ENCODE data around the gene FRMD3. TPM values are rescaled to one million over a fixed set of nuclear protein-coding genes. Genes with fewer than 3 reads are reported as not detected.
A peak's percentile ranks its signal among the peaks of the same experiment; 100 is the strongest.

FRMD3 gene
- total RNA-seq, 1 experiment from 2014 or later: 14.5 TPM

DNA sequence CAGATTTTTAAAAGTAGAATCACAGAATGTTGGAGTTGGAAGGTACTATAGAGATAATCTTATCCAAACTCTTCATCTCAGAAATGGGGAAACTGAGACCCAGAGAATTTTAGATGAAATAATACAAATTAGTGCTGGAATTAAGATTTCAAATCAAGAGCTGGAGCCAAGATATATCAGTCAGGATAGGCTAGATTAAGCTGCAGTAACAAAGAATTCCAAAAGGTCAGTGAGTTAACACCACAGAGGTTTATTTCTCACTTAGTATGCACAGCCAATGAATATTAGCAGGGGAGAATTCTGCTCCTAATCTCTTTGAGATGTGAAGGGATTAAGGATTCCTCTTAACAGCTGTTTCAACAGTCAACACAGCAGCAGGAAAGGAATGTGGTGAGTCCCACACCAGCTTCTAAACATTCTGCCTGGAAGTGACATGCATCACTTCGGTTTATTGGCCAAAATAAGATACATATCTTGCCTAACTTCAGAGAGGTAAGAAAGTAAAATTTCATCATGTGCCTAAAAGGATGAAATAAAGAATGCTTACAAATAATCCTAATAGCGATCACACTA, 136.8 kb downstream of the FRMD3 start:
- H3K9me3 ChIP-seq (ENCODE audit: control insufficient read depth, insufficient read depth, low read depth, low read length): no peaks in the 10 kb centered on the region
- H3K36me3 ChIP-seq (ENCODE audit: control insufficient read depth, insufficient read depth, low read length): no peaks in the 10 kb centered on the region
- no peak overlapping the region for H3K4me3 ChIP-seq (ENCODE audit: low read depth in 2 of 2, low read length in 2 of 2)
- H3K4me1 ChIP-seq (ENCODE audit: control insufficient read depth, insufficient read depth, low read length): peaks cover 23% of the 10 kb centered on the region
- H3K27ac ChIP-seq (ENCODE audit: low read length): peak overlapping the region; percentile 12; the same call in 1 of the 2 replicates
- H3K27me3 ChIP-seq (ENCODE audit: control insufficient read depth, insufficient read depth, low read length): no peaks in the 10 kb centered on the region
- DNase-seq (ENCODE audit: low read depth, low spot score) (no peak), ATAC-seq (no peak)
- intact Hi-C loops (cut with micrococcal nuclease; ENCODE audit: unreplicated experiment): no loop called here
- ChIA-PET CTCF (no interaction called here), POLR2A (no interaction called here)
- in situ Hi-C loops (cut with HindIII; ENCODE audit: low pct_unique_long_range_greater_than_20kb, low sequenced_read_pairs): no loop called here
- no TSS peak for BruUV-seq (replicated peaks)
- no peak for TF ChIP-seq TCF7L2 (IDR thresholded peaks at IDR 0.05; ENCODE audit: low read depth, low read length)
- TF ChIP-seq, protein P1, sequence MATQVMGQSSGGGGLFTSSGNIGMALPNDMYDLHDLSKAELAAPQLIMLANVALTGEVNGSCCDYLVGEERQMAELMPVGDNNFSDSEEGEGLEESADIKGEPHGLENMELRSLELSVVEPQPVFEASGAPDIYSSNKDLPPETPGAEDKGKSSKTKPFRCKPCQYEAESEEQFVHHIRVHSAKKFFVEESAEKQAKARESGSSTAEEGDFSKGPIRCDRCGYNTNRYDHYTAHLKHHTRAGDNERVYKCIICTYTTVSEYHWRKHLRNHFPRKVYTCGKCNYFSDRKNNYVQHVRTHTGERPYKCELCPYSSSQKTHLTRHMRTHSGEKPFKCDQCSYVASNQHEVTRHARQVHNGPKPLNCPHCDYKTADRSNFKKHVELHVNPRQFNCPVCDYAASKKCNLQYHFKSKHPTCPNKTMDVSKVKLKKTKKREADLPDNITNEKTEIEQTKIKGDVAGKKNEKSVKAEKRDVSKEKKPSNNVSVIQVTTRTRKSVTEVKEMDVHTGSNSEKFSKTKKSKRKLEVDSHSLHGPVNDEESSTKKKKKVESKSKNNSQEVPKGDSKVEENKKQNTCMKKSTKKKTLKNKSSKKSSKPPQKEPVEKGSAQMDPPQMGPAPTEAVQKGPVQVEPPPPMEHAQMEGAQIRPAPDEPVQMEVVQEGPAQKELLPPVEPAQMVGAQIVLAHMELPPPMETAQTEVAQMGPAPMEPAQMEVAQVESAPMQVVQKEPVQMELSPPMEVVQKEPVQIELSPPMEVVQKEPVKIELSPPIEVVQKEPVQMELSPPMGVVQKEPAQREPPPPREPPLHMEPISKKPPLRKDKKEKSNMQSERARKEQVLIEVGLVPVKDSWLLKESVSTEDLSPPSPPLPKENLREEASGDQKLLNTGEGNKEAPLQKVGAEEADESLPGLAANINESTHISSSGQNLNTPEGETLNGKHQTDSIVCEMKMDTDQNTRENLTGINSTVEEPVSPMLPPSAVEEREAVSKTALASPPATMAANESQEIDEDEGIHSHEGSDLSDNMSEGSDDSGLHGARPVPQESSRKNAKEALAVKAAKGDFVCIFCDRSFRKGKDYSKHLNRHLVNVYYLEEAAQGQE (IDR thresholded peaks at IDR 0.05; ENCODE audit: insufficient read depth in 1 of 2, low read depth in 2 of 2, low read length in 1 of 2): no peak
- no peak for TF ChIP-seq SIN3A (IDR thresholded peaks at IDR 0.05; ENCODE audit: borderline replicate concordance, insufficient read depth, low read depth, low read length)
- no peak for TF ChIP-seq POLR2AphosphoS5 (IDR thresholded peaks at IDR 0.05; ENCODE audit: low read depth, low read length)
- TF ChIP-seq, protein P2, sequence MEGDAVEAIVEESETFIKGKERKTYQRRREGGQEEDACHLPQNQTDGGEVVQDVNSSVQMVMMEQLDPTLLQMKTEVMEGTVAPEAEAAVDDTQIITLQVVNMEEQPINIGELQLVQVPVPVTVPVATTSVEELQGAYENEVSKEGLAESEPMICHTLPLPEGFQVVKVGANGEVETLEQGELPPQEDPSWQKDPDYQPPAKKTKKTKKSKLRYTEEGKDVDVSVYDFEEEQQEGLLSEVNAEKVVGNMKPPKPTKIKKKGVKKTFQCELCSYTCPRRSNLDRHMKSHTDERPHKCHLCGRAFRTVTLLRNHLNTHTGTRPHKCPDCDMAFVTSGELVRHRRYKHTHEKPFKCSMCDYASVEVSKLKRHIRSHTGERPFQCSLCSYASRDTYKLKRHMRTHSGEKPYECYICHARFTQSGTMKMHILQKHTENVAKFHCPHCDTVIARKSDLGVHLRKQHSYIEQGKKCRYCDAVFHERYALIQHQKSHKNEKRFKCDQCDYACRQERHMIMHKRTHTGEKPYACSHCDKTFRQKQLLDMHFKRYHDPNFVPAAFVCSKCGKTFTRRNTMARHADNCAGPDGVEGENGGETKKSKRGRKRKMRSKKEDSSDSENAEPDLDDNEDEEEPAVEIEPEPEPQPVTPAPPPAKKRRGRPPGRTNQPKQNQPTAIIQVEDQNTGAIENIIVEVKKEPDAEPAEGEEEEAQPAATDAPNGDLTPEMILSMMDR (IDR thresholded peaks at IDR 0.05): no peak

DNA sequence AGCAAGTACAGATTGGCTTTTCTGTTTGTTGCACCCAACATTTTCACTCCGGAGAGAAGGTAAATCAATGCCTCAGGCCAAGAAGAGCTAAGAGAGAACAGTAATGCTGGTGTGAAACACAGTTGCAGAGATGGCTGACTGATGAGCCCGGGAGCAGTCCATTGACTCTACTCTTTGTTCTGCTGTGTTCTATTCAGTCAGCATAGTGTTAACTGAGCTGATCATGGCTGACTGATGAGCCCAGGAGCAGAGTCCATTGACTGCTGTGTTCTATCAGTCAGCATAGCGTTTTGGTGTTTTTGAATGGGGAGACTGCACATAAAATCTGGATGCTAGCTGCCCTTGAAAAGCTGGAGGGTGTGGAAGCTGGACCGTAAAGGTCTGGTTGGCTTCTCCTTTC, 141.4 kb downstream of the FRMD3 start:
- no TSS peak for BruUV-seq (replicated peaks)
- DNase-seq (ENCODE audit: low read depth, low spot score) (no peak), ATAC-seq (no peak)
- H3K4me1 ChIP-seq (ENCODE audit: control insufficient read depth, insufficient read depth, low read length): peaks cover 7% of the 10 kb centered on the region
- CTCF ChIA-PET: no interaction called here
- in situ Hi-C loops (cut with HindIII; ENCODE audit: low pct_unique_long_range_greater_than_20kb, low sequenced_read_pairs) (no loop called here), intact Hi-C loops (cut with micrococcal nuclease; ENCODE audit: unreplicated experiment) (no loop called here)
- H3K27me3 ChIP-seq (ENCODE audit: control insufficient read depth, insufficient read depth, low read length): no peaks in the 10 kb centered on the region
- H3K36me3 ChIP-seq (ENCODE audit: control insufficient read depth, insufficient read depth, low read length): no peaks in the 10 kb centered on the region
- H3K4me3 ChIP-seq (ENCODE audit: low read depth in 2 of 2, low read length in 2 of 2): no peak overlapping the region
- no peaks in the 10 kb centered on the region for H3K9me3 ChIP-seq (ENCODE audit: control insufficient read depth, insufficient read depth, low read depth, low read length)
- TF ChIP-seq, protein P2 (IDR thresholded peaks at IDR 0.05): no peak
- POLR2A ChIA-PET: no interaction called here
- H3K27ac ChIP-seq (ENCODE audit: low read length): no peak overlapping the region

All from Panc1 (cell line).